ENCODE results near the gene GSTM4. TPM values are rescaled to one million over a fixed set of nuclear protein-coding genes. Genes with fewer than 3 reads are reported as not detected.

GSTM4 gene
- total and polyA plus RNA-seq, 8 donors = 7.5 to 63.6 (median 24.2) TPM

DNA sequence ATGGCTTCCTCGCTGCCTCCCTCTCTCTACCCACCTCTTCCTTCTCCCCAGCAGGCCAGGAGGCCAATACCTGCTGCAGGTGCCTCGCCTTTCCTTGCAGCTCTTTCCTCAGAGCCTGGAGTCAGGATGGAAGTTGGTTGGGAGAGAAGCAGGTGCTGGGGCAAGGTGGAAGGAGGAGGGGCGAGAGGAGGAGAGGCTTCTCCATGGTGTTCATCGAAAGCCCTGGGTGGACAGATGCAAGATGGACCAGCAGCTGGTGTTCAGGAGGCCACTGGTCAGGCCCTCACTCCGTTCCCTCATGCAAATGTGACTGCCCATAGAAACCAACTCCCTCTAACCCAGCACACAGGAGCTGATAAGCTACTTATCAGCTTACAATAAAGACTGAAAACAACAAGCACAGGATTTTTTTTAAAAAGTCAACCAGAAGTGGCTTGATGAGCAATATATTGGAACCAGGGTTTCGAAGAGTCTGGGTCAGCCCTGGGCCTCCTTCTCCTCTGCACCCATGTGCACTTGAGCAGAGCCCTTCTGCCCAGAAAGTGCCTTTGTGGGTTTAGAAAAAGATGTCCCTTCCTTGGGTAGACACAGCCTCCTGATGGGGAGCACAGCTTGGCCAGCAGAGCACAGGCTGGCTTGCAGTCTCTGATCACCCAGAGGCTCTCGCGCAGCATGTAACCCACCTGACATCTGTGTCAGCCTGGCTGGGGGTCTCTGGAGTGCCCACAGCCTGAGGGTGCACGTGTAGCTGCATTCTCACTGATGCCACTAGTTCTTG is 16.6 kb upstream of the GSTM4 start:
- DNase-seq = peak in 1 of 2 donors; percentile 16
- Histone ChIP-seq H3K27ac (no peak overlapping the region), H3K9me3 (no peaks in the 10 kb centered on the region), H3K4me3 (no peak overlapping the region), H3K27me3 (no peaks in the 10 kb centered on the region), H3K4me1 (peaks cover 22 to 57% (median 35%) of the 10 kb centered on the region in 4 donors), H3K36me3 (no peaks in the 10 kb centered on the region)
- intact Hi-C loops (cut with DNase I; ENCODE audit: low total_unique reads) = no loop called here
- no peak for TF ChIP-seq POLR2AphosphoS5 (IDR thresholded peaks at IDR 0.05)
- TF ChIP-seq EP300 (IDR thresholded peaks at IDR 0.05) = no peak
- TF ChIP-seq, protein P1, sequence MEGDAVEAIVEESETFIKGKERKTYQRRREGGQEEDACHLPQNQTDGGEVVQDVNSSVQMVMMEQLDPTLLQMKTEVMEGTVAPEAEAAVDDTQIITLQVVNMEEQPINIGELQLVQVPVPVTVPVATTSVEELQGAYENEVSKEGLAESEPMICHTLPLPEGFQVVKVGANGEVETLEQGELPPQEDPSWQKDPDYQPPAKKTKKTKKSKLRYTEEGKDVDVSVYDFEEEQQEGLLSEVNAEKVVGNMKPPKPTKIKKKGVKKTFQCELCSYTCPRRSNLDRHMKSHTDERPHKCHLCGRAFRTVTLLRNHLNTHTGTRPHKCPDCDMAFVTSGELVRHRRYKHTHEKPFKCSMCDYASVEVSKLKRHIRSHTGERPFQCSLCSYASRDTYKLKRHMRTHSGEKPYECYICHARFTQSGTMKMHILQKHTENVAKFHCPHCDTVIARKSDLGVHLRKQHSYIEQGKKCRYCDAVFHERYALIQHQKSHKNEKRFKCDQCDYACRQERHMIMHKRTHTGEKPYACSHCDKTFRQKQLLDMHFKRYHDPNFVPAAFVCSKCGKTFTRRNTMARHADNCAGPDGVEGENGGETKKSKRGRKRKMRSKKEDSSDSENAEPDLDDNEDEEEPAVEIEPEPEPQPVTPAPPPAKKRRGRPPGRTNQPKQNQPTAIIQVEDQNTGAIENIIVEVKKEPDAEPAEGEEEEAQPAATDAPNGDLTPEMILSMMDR (IDR thresholded peaks at IDR 0.05) = no peak
- 61 to 74% (median 73%) methylated on average over 8 to 9 of the region's 9 CpGs for WGBS, 5 donors

DNA sequence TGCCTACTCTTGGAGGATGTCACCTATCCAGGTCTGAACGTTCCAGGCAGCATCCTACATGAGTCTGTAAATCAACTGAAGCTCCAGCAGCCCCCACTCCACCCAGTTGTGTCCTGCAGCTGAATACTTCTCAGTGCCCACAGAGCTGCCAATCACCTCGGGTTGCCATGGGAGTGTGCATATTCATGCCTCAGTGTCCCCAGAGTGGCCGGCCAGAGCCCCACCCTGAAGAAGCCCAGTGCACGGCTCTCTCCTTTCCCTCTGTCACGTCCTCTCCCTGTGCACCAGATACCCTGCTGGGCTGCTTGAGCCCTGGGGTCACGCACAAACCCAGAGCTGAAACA is 16.1 kb upstream of the GSTM4 start:
- no peak for TF ChIP-seq POLR2A (IDR thresholded peaks at IDR 0.05)
- TF ChIP-seq EP300 (IDR thresholded peaks at IDR 0.05) = no peak
- TF ChIP-seq, protein P1 (IDR thresholded peaks at IDR 0.05) = no peak
- TF ChIP-seq POLR2AphosphoS5 (IDR thresholded peaks at IDR 0.05) = no peak
- Histone ChIP-seq H3K27ac (no peak overlapping the region), H3K9me3 (no peaks in the 10 kb centered on the region), H3K4me1 (peaks cover 22 to 52% (median 32%) of the 10 kb centered on the region in 4 donors), H3K4me3 (no peak overlapping the region), H3K36me3 (no peaks in the 10 kb centered on the region), H3K27me3 (no peaks in the 10 kb centered on the region)
- intact Hi-C loops (cut with DNase I; ENCODE audit: low total_unique reads) = loop anchor here (5.0 kb wide), 1 partner anchor 132 kb away; no protein-coding TSS in a partner anchor
- WGBS, 5 donors = 41 to 51% (median 48%) methylated on average over 5 to 6 of the region's 6 CpGs
- peak in 1 of 2 donors; percentile 5 for DNase-seq

DNA sequence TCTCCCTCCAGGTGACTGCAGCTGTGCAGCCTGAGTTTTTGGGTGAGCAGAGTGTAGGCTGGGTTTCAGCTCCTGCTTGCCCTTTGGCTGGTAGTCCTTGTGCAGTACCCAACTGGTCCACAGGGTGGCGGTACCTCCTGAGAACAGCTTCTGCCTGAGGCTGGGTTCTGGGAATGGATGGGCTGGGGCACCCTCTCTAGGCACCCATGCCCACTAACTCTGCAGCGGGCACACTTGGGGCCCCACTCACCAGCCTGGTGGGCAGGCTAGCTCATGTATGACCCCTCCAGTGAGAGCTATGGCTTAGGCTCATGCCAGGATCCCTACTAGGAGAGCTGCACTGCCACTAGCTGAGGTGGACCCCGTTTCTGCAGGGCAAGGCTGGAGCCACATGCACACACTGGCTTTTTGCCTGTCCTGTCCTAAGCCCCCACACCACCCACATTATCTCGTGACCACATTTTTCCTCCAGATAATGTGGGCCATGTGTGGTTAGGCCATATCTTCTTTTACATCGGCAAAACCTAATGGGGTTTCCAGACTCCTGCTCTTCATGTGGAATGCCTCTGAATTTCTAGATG is 15.5 kb upstream of the GSTM4 start:
- Histone ChIP-seq H3K9me3 (no peaks in the 10 kb centered on the region), H3K36me3 (no peaks in the 10 kb centered on the region), H3K4me3 (no peak overlapping the region), H3K27me3 (no peaks in the 10 kb centered on the region), H3K4me1 (peaks cover 22 to 46% (median 29%) of the 10 kb centered on the region in 4 donors), H3K27ac (no peak overlapping the region)
- TF ChIP-seq EP300 (IDR thresholded peaks at IDR 0.05) = no peak
- TF ChIP-seq, protein P1 (IDR thresholded peaks at IDR 0.05) = peak in 5 of 7 experiments; percentile 87 to 99 (median 98)
- TF ChIP-seq POLR2AphosphoS5 (IDR thresholded peaks at IDR 0.05) = no peak
- no peak for TF ChIP-seq POLR2A (IDR thresholded peaks at IDR 0.05)
- DNase-seq = peak; percentile 88 to 93
- intact Hi-C loops (cut with DNase I; ENCODE audit: low total_unique reads) = loop anchor here (5.0 kb wide), 1 partner anchor 132 kb away; no protein-coding TSS in a partner anchor
- 34 to 54% (median 47%) methylated on average over 4 to 5 of the region's 5 CpGs for WGBS, 5 donors

DNA sequence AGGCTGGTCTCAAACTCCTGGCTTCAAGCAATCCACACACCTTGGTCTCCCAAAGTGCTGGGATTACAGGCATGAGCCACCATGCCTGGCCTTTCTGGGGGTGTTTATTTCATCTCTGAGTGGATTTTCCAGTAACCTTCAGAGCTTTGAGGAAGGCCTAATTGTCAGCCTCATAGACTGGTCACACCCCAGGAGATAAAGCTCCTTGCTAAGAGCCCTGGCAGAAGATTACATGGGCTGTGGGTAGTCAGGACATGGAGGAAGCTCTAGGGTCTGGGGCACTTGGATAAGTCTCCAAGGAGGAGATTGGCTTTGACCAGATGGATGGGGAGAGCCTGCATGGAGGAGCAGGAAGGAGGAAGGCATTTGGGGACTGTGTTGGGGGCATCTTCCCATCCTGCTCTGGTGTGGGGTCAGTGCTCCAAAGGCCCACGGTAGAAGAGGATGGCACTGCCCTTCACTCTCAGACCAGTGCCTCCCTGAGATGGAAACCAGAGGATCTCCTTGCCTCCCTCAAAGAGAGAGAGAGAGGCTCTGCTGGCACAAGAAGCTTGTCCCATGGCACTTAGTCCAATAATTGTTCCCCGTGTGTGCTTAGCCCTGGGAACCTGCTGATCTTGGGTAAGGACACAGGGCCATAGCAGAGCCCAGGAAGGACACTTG is 14.7 kb upstream of the GSTM4 start:
- 70 to 86% (median 81%) methylated on average over 2 of the region's 2 CpGs for WGBS, 5 donors
- no peak overlapping the region for H3K27ac ChIP-seq
- no peaks in the 10 kb centered on the region for H3K9me3 ChIP-seq
- no peaks in the 10 kb centered on the region for H3K36me3 ChIP-seq
- H3K27me3 ChIP-seq = no peaks in the 10 kb centered on the region
- no peak for TF ChIP-seq POLR2AphosphoS5 (IDR thresholded peaks at IDR 0.05)
- TF ChIP-seq EP300 (IDR thresholded peaks at IDR 0.05) = no peak
- TF ChIP-seq POLR2A (IDR thresholded peaks at IDR 0.05) = no peak
- TF ChIP-seq, protein P1 (IDR thresholded peaks at IDR 0.05) = no peak
- no peak overlapping the region for H3K4me3 ChIP-seq
- intact Hi-C loops (cut with DNase I; ENCODE audit: low total_unique reads) = loop anchor here (5.0 kb wide), 1 partner anchor 131 kb away; no protein-coding TSS in a partner anchor
- no peak for DNase-seq
- peaks cover 16 to 38% (median 24%) of the 10 kb centered on the region in 4 donors for H3K4me1 ChIP-seq

Data from stomach (tissue), 9 donors.